ENCODE results near the gene FAM219A.

DNA sequence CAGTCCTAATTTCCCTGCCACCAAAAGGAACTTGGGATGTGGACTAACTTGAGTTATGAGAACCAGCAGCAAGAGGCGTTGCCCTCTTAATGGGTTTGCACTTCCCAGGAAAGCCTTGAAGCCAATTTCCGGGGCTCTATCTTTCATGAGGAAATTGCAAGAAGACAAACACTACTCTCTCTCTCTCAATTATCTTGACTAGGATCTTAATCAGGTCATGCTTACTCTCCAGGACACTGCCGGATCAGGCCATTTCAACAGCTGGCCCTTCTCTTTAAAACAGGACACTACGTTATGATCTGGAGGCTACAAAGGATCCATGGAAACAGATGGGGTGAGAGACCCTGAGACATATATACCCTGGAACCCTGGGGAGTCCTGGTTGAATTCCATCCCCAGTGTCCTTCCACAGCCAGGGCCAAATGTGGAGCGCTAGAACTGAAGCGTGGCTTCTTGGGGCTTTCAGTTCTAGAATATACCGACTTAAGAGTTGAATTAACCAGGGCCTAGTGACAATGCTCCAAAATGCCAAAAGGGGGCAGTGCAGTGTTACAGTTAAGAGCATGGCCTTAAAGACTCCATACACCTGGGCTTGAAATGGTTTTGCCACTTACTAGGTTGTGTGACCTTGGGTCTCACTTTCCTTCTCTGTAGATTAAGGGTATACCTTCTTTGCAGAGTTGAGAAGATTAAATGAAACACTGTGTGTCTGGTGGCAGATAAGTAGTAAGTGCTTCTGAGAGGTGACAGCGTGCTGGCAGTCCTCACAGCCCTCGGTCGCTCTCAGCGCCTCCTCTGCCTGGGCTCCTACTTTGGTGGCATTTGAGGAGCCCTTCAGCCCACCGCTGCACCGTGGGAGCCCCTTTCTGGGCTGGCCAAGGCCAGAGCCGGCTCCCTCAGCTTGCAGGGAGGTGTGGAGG lies 21.1 kb downstream of the FAM219A start:
- TF ChIP-seq REST (tag by site-specific recombination; IDR thresholded peaks at IDR 0.05) (no peak), KLF16 (tag by site-specific recombination; IDR thresholded peaks at IDR 0.05) (no peak), ZNF10 (tag by site-specific recombination; IDR thresholded peaks at IDR 0.05) (no peak), KLF10 (tag by site-specific recombination; IDR thresholded peaks at IDR 0.05) (no peak), ZNF513 (tag by site-specific recombination; IDR thresholded peaks at IDR 0.05) (no peak), ZNF223 (tag by site-specific recombination; IDR thresholded peaks at IDR 0.05) (no peak), RBAK (tag by site-specific recombination; IDR thresholded peaks at IDR 0.05) (no peak), TCF7L2 (IDR thresholded peaks at IDR 0.05; ENCODE audit: borderline replicate concordance, low read depth, low read length) (no peak), HOXA7 (CRISPR knock-in tag; IDR thresholded peaks at IDR 0.05; ENCODE audit: borderline replicate concordance) (no peak), ZNF132 (tag by site-specific recombination; IDR thresholded peaks at IDR 0.05; ENCODE audit: borderline replicate concordance) (no peak), ZNF341 (tag by site-specific recombination; IDR thresholded peaks at IDR 0.05; ENCODE audit: low read depth) (no peak), GLIS2 (tag by site-specific recombination; IDR thresholded peaks at IDR 0.05) (no peak)
- TF ChIP-seq, protein P1, sequence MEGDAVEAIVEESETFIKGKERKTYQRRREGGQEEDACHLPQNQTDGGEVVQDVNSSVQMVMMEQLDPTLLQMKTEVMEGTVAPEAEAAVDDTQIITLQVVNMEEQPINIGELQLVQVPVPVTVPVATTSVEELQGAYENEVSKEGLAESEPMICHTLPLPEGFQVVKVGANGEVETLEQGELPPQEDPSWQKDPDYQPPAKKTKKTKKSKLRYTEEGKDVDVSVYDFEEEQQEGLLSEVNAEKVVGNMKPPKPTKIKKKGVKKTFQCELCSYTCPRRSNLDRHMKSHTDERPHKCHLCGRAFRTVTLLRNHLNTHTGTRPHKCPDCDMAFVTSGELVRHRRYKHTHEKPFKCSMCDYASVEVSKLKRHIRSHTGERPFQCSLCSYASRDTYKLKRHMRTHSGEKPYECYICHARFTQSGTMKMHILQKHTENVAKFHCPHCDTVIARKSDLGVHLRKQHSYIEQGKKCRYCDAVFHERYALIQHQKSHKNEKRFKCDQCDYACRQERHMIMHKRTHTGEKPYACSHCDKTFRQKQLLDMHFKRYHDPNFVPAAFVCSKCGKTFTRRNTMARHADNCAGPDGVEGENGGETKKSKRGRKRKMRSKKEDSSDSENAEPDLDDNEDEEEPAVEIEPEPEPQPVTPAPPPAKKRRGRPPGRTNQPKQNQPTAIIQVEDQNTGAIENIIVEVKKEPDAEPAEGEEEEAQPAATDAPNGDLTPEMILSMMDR (tag by site-specific recombination; IDR thresholded peaks at IDR 0.05) = 0 out of 2 replicates have a peak, but pooled peaks have one; percentile 14
- TF ChIP-seq, protein P2, sequence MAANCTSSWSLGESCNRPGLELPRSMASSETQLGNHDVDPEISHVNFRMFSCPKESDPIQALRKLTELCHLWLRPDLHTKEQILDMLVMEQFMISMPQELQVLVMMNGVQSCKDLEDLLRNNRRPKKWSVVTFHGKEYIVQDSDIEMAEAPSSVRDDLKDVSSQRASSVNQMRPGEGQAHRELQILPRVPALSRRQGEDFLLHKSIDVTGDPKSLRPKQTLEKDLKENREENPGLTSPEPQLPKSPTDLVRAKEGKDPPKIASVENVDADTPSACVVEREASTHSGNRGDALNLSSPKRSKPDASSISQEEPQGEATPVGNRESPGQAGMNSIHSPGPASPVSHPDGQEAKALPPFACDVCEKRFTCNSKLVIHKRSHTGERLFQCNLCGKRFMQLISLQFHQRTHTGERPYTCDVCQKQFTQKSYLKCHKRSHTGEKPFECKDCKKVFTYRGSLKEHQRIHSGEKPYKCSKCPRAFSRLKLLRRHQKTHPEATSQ (tag by site-specific recombination; IDR thresholded peaks at IDR 0.05) = no peak

Data from HEK293 (cell line).